AG04450 (cell line): ENCODE measurements around the gene USP7. TPM values are rescaled to one million over a fixed set of nuclear protein-coding genes. Genes with fewer than 3 reads are reported as not detected.
"Not testable (repeated sequence)": the region's sequence is repeated elsewhere in the genome, so short reads cannot be mapped to it uniquely, and the experiment has no call there.

Source experiments
- CTCF ChIA-PET: fragments of 300-600, 350-600 bp; formaldehyde crosslinking; extraction: SDS; loops from one replicate; lab custom pipeline; 2022; ENCODE audit warnings: antibody characterized with exemption, inconsistent platforms; lab: Charles Lee
- POLR2A ChIA-PET: fragments of 350-600 bp; formaldehyde crosslinking; extraction: SDS; loops from one replicate; lab custom pipeline; 2021; ENCODE audit warnings: antibody characterized with exemption, inconsistent platforms; lab: Yijun Ruan, JAX
- DNase-seq: peaks from one replicate; pipeline ENCODE4 v3.0.0-alpha.2; 2011; ENCODE audit warnings: low read depth, low spot score
- H3K27ac ChIP-seq: one replicate; pipeline ENCODE4 v1.5.1; 2012; ENCODE audit warnings: low read depth, low read length, control low read depth
- H3K27me3 ChIP-seq: one replicate; pipeline ENCODE4 v1.6.0; 2012; ENCODE audit warnings: low read length; ENCODE audit not compliant: control insufficient read depth, insufficient read depth
- H3K4me3 ChIP-seq: 2 replicates; pipeline ENCODE4 v1.5.1; 2011; ENCODE audit warnings: mild to moderate bottlenecking, low read depth, low read length, control low read depth
- H3K9me3 ChIP-seq: 2 replicates; pipeline ENCODE4 v1.5.1; 2012; ENCODE audit warnings: low read length; ENCODE audit not compliant: control insufficient read depth, insufficient read depth
- CTCF ChIP-seq: IDR thresholded peaks from 2 replicates; pipeline ENCODE4 v1.5.1; 2011; ENCODE audit warnings: low read depth, low read length, control low read depth, inconsistent platforms
- polyA plus RNA-seq: library from polyadenylated mRNA; depleted of rRNA; stranded (reverse); fragments of >200 nt; gene quantifications from 2 replicates; pipeline ENCODE4 v1.2.3, GENCODE V29; 2011

USP7 gene
- polyA plus RNA-seq, 1 experiment, result 26.9 TPM

DNA sequence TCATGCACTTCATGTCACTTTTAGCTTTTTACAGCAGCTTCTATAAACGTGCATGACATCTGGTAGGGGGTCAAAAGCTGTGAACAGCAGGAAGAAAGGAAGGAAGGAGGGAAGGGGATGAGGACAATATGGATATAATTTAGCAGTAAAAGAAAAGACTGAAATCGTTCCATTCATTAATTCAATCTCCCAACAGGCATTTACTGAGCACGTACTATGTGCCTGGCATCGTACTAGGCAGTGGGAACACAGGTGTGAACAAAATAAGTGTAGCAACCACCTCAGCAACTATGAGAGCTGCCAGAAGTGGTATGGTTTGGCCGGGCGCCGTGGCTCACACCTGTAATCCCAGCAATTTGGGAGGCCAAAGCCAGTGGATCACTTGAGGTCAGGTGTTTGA, 19.1 kb upstream of the USP7 start:
- TF ChIP-seq CTCF, result no peak
- H3K4me3 ChIP-seq, result no peak overlapping the region
- ChIA-PET CTCF (interaction anchor here (1.0 kb wide), 1 partner anchor 26 kb away, joined by 3 read pairs; no protein-coding TSS in a partner anchor), POLR2A (no interaction called here)
- no peaks in the 10 kb centered on the region for H3K9me3 ChIP-seq
- DNase-seq, result no peak
- H3K27ac ChIP-seq, result no peak overlapping the region
- no peaks in the 10 kb centered on the region for H3K27me3 ChIP-seq

GRCh38 chr16:8981901-8982300, 18.2 kb upstream of the USP7 start:
- H3K27ac ChIP-seq, H3K4me3 ChIP-seq, POLR2A ChIA-PET, DNase-seq, H3K27me3 ChIP-seq, H3K9me3 ChIP-seq: not testable (repeated sequence)
- CTCF ChIA-PET, result interaction anchor here (0.6 kb wide), 1 partner anchor 13 kb away, joined by 4 read pairs; no protein-coding TSS in a partner anchor

- CTCF ChIA-PET, H3K27me3 ChIP-seq, H3K9me3 ChIP-seq, DNase-seq, H3K4me3 ChIP-seq, H3K27ac ChIP-seq, POLR2A ChIA-PET: not testable (repeated sequence)
Observed at GRCh38 chr16:8976189-8976588, 12.5 kb upstream of the USP7 start.

DNA sequence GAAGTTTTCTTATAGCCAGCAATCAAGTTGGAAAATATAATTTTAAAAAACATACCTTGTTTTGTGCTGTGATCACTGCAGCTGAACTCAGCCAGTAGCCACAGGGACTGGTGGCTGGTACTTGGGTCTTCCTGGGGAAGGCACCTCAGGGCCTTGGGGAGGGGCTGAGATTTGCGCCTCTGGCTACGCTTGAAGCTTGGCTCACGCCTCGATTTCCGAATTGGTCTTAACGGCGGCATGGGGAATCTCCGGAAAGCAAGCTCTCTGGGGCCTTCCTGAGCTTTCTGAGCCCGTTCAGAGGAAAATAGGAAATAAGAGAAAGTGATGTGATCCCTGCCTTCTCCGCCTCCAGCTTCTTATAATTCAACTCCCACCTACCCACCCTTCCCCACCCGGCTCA, 11.3 kb upstream of the USP7 start:
- no peak for TF ChIP-seq CTCF
- POLR2A ChIA-PET, result no interaction called here
- peaks cover 4% of the 10 kb centered on the region for H3K9me3 ChIP-seq
- no peak overlapping the region for H3K4me3 ChIP-seq
- CTCF ChIA-PET, result interaction anchor here (0.6 to 1.5 kb wide), 5 partner anchors 10 to 160 kb away, joined by 3 to 9 read pairs (median 3); no protein-coding TSS in a partner anchor
- DNase-seq, result no peak
- no peak overlapping the region for H3K27ac ChIP-seq
- H3K27me3 ChIP-seq, result peaks cover 8% of the 10 kb centered on the region

GRCh38 chr16:8972843-8973586, 9.3 kb upstream of the USP7 start:
- no peak for DNase-seq
- H3K27ac ChIP-seq, result no peak overlapping the region
- peaks cover 8% of the 10 kb centered on the region for H3K27me3 ChIP-seq
- POLR2A ChIA-PET, result interaction anchor here (0.6 to 1.4 kb wide), 3 partner anchors 25 to 118 kb away, joined by 3 read pairs; no protein-coding TSS in a partner anchor
- H3K4me3 ChIP-seq, result no peak overlapping the region
- CTCF ChIA-PET, result interaction anchor here (2.1 kb wide), 1 partner anchor 36 kb away, joined by 9 read pairs; no protein-coding TSS in a partner anchor
- H3K9me3 ChIP-seq, result peaks cover 4% of the 10 kb centered on the region
- no peak for TF ChIP-seq CTCF

DNA sequence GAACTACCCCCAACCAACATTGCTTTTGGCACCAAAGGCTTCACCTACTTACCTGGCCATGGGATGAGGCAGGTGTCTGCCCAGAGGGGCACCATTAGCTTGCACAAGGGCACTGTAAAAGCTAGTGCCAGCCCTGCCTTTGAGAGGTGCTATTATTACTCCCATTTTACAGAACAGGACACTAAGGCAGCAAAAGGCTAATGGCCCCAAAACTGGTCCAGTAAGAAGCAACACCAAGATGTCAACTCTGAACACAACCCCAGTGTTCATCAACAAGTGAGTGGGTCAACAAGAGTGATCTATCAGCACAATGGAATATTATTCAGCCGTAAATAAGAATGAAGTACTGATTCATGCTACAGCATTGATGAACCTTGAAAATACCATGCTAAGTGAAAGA, 7.7 kb upstream of the USP7 start:
- no peak for DNase-seq
- ChIA-PET POLR2A (no interaction called here), CTCF (interaction anchor here (1.4 to 2.1 kb wide), 2 partner anchors 37 to 62 kb away, joined by 3 to 9 read pairs; no protein-coding TSS in a partner anchor)
- no peak for TF ChIP-seq CTCF
- Histone ChIP-seq H3K4me3 (no peak overlapping the region), H3K9me3 (no peaks in the 10 kb centered on the region), H3K27ac (no peak overlapping the region), H3K27me3 (peaks cover 8% of the 10 kb centered on the region)

GRCh38 chr16:8969202-8969897, 5.6 kb upstream of the USP7 start:
- H3K4me3 ChIP-seq, H3K27ac ChIP-seq, H3K9me3 ChIP-seq, DNase-seq, H3K27me3 ChIP-seq: not testable (repeated sequence)
- CTCF ChIA-PET, result interaction anchor here (0.6 to 0.7 kb wide), 2 partner anchors 12 to 134 kb away, joined by 4 read pairs; no protein-coding TSS in a partner anchor
- POLR2A ChIA-PET, result interaction anchor here (0.7 kb wide), 2 partner anchors 83 to 85 kb away, joined by 3 to 6 read pairs; no protein-coding TSS in a partner anchor
